NCI-H526 treated with DMSO at 0.1 percent for 48 hours (cell line): Measurements from ENCODE around the gene ARHGAP9.
"Not testable (repeated sequence)": the region's sequence is repeated elsewhere in the genome, so short reads cannot be mapped to it uniquely, and the experiment has no call there.

Experiments
- DNase-seq: peaks from one replicate; lab custom pipeline; 2025; lab: John Stamatoyannopoulos, UW

The ARHGAP9 gene

DNA sequence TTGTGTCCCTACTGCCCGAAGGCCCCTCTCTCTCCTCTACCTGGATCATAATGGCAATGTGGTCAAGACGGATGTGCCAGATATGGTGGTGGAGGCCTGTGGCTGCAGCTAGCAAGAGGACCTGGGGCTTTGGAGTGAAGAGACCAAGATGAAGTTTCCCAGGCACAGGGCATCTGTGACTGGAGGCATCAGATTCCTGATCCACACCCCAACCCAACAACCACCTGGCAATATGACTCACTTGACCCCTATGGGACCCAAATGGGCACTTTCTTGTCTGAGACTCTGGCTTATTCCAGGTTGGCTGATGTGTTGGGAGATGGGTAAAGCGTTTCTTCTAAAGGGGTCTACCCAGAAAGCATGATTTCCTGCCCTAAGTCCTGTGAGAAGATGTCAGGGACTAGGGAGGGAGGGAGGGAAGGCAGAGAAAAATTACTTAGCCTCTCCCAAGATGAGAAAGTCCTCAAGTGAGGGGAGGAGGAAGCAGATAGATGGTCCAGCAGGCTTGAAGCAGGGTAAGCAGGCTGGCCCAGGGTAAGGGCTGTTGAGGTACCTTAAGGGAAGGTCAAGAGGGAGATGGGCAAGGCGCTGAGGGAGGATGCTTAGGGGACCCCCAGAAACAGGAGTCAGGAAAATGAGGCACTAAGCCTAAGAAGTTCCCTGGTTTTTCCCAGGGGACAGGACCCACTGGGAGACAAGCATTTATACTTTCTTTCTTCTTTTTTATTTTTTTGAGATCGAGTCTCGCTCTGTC is 22.8 kb downstream of the ARHGAP9 start:
- no peak for DNase-seq

DNA sequence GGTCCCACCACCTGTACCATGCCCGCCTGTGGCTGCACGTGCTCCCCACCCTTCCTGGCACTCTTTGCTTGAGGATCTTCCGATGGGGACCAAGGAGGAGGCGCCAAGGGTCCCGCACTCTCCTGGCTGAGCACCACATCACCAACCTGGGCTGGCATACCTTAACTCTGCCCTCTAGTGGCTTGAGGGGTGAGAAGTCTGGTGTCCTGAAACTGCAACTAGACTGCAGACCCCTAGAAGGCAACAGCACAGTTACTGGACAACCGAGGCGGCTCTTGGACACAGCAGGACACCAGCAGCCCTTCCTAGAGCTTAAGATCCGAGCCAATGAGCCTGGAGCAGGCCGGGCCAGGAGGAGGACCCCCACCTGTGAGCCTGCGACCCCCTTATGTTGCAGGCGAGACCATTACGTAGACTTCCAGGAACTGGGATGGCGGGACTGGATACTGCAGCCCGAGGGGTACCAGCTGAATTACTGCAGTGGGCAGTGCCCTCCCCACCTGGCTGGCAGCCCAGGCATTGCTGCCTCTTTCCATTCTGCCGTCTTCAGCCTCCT is 23.4 kb downstream of the ARHGAP9 start:
- DNase-seq, result peak; percentile 44

- no peak for DNase-seq
Observed at GRCh38 chr12:57455374-57456144, 24.1 kb downstream of the ARHGAP9 start.

GRCh38 chr12:57454566-57455373 is 24.9 kb downstream of the ARHGAP9 start, which contains the start of gene INHBE:
Gene INHBE (plus strand): TSS chr12:57455307. CDS start chr12:57455537, 230 bp downstream.
- DNase-seq, result no peak

DNA sequence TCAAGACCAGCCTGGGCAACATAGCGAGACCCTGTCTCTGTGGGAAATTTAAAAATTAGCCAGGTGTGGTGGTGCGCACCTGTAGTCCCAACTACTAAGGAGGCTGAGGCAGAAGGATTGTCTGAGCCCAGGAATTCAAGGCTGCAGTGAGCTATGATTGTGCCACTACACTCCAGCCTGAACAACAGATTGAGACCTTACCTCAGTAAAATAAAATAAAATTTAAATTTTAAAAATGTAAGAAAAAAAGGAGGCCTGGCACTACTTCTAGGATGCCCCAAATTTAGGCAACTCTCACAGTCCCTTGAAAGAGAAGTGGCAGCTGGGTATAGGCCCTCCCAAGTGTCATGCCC is 25.5 kb downstream of the ARHGAP9 start:
- DNase-seq, result no peak

- DNase-seq, result peak; percentile 15
Observed at GRCh38 chr12:57452937-57453509, 26.6 kb downstream of the ARHGAP9 start.

DNA sequence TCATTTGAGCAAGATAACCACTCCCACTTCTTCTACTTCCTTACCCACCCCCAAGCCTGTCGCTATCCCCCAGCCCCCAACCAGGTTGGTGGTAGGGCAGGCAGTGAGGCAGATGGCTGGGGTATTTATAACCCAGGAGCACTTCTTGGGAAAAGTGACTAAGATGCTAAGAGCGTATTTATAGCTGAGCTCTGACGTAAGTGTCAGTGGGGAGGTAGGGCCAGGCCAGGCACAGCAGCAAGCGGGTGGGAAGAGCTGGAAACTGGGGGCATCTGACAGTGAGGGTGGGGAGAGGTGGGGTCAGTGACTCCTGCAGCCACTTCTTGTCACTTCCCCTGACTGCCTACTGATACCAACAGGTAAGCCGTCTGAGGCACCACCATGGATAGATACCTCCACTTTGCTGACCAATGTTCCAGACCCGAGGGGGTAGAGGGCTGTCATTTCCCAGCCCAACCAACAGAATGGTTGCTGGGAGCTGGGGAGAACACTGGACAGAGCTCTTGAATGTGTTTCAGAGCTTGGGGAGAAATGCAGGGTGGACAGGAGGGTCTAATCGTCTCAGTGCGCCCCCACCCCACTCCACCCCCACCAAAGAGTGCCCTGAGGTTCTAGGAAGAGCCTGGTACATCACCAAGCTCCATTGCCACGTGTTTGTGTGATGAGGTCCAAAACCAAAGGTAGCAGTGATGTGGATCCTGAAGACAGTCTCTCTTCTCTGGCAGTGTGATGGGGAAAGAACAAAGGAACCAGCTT is 27.3 kb downstream of the ARHGAP9 start:
- no peak for DNase-seq

- no peak for DNase-seq
Observed at GRCh38 chr12:57451233-57451778, 28.4 kb downstream of the ARHGAP9 start.

GRCh38 chr12:57450057-57450456 is 29.6 kb downstream of the ARHGAP9 start:
- DNase-seq, result no peak

DNA sequence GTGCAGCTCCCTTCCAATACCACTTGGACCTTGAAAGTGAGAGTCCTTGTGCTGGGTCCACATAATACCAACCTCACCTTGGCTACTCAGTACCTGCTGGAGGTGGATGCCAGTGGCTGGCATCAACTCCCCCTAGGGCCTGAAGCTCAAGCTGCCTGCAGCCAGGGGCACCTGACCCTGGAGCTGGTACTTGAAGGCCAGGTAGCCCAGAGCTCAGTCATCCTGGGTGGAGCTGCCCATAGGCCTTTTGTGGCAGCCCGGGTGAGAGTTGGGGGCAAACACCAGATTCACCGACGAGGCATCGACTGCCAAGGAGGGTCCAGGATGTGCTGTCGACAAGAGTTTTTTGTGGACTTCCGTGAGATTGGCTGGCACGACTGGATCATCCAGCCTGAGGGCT is 30.3 kb downstream of the ARHGAP9 start:
- DNase-seq, result no peak

DNA sequence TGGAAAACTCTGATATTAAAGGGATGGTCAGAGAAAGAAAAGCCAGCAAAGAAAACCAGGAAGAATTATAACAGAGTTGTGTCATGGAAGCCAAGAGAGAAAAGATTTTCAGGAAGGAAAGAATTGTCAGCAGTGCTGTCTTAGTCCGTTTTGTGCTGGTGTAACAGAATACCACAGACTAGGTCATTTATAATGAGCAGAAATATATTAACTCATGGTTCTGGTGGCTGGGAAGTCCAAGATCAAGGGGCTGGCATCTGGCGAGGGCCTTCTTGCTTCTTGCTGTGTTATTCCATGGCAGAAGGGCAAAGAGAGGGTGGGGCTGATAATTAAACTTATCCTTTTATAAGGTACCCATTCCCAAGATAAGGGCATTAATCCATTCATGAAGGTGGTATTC is 31.0 kb downstream of the ARHGAP9 start:
- DNase-seq, result no peak

- DNase-seq, result no peak
Observed at GRCh38 chr12:57446292-57446960, 33.2 kb downstream of the ARHGAP9 start.

- DNase-seq, result no peak
Observed at GRCh38 chr12:57444744-57445143, 34.9 kb downstream of the ARHGAP9 start.

- not testable (repeated sequence) for DNase-seq
Observed at GRCh38 chr12:57444337-57444736, 35.3 kb downstream of the ARHGAP9 start.

- no peak for DNase-seq
Observed at GRCh38 chr12:57441846-57442427, 37.7 kb downstream of the ARHGAP9 start.

- DNase-seq, result not testable (repeated sequence)
Observed at GRCh38 chr12:57441393-57441792, 38.3 kb downstream of the ARHGAP9 start.

- DNase-seq, result no peak
Observed at GRCh38 chr12:57439762-57440266, 39.9 kb downstream of the ARHGAP9 start.

GRCh38 chr12:57438400-57438799 is 41.3 kb downstream of the ARHGAP9 start:
- no peak for DNase-seq

DNA sequence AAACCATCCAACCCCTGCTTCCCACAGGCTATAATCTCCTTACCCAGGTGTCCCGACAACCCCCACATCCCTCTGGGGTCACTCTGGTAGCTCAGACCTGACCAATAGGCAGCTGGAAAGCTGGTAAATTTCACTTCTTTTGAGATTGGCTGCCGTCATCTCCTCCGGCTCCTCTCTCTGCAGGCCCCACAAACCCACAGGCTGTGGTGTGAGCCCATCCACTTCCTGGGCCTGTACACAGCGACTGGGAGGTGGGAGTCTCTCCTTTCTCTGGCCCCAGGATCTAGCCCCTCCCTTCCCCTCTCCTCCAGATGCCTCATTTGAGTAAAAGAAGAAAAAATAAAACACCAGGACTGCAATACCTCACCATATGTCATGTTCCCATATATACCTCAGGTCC is 44.4 kb downstream of the ARHGAP9 start:
- DNase-seq, result no peak
